PC-3 (cell line): ENCODE data around the gene AKAP13. TPM values are rescaled to one million over a fixed set of nuclear protein-coding genes. Genes with fewer than 3 reads are reported as not detected.

Experiments used
- ATAC-seq: fragments of 200-7000 bp; cut with Tn5 transposase; 2 replicates; pipeline ENCODE4 v1.9.1; 2020; ENCODE audit warnings: mild to moderate bottlenecking, moderate library complexity
- BruUV-seq: library from RNA; stranded (reverse); fragments of 400-500 nt; replicated peaks from 2 replicates; lab custom pipeline; 2021; lab: Mats Ljungman, UMichigan
- CTCF ChIA-PET: fragments of 300-600 bp; sonication (Branson Sonifier 250); formaldehyde crosslinking; loops from one replicate; lab custom pipeline; 2022; ENCODE audit warnings: antibody characterized with exemption; lab: Charles Lee
- POLR2A ChIA-PET: fragments of 300-600 bp; sonication (Branson Sonifier 250); formaldehyde crosslinking; loops from one replicate; lab custom pipeline; 2022; ENCODE audit warnings: antibody characterized with exemption; ENCODE audit not compliant: unreplicated experiment; lab: Charles Lee
- DNase-seq: peaks from one replicate; pipeline ENCODE4 v3.0.0-alpha.2; 2015
- H2AFZ ChIP-seq: fragments of 300-600 bp; sonication (generic); 2 replicates; pipeline ENCODE4 v1.6.0; 2016; ENCODE audit warnings: antibody characterized with exemption, low read length
- H3F3A ChIP-seq: fragments of 300-600 bp; sonication (generic); one replicate; pipeline ENCODE4 v1.6.0; 2017; ENCODE audit warnings: antibody characterized with exemption, low read length, control low read depth, mild to moderate bottlenecking; ENCODE audit not compliant: unreplicated experiment
- H3K27ac ChIP-seq: fragments of 300-600 bp; sonication (generic); 2 replicates; pipeline ENCODE4 v1.5.1; 2016; ENCODE audit warnings: mild to moderate bottlenecking, low read length
- H3K27me3 ChIP-seq: fragments of 300-600 bp; sonication (generic); 2 replicates; pipeline ENCODE4 v1.6.1; 2016; ENCODE audit warnings: low read length, mixed read lengths
- H3K36me3 ChIP-seq: fragments of 300-600 bp; sonication (generic); 2 replicates; pipeline ENCODE4 v1.6.1; 2016; ENCODE audit warnings: low read depth, mixed run types, low read length, mixed read lengths
- H3K4me1 ChIP-seq: fragments of 300-600 bp; sonication (generic); 2 replicates; pipeline ENCODE4 v1.5.1; 2016; ENCODE audit warnings: low read length; ENCODE audit not compliant: insufficient read depth
- H3K4me2 ChIP-seq: fragments of 300-600 bp; sonication (generic); 2 replicates; pipeline ENCODE4 v1.6.0; 2016; ENCODE audit warnings: low read length
- H3K4me3 ChIP-seq: fragments of 300-600 bp; sonication (generic); 2 replicates; pipeline ENCODE4 v1.5.1; 2016; ENCODE audit warnings: mild to moderate bottlenecking, low read length, mixed read lengths
- H3K79me2 ChIP-seq: fragments of 300-600 bp; sonication (generic); 2 replicates; pipeline ENCODE4 v1.6.1; 2017; ENCODE audit warnings: low read length, mixed read lengths
- H3K9ac ChIP-seq: fragments of 300-600 bp; sonication (generic); 2 replicates; pipeline ENCODE4 v1.6.0; 2016; ENCODE audit warnings: mild to moderate bottlenecking, low read length
- H3K9me2 ChIP-seq: fragments of 300-600 bp; sonication (generic); replicated peaks from 2 replicates; pipeline ENCODE4 v1.6.1; 2016; ENCODE audit warnings: mixed run types, low read length, mixed read lengths
- H3K9me3 ChIP-seq: fragments of 300-600 bp; sonication (generic); 2 replicates; pipeline ENCODE4 v1.6.1; 2016; ENCODE audit warnings: low read length, mixed read lengths
- H4K20me1 ChIP-seq: fragments of 300-600 bp; sonication (generic); 2 replicates; pipeline ENCODE4 v1.6.1; 2016; ENCODE audit warnings: low read length, mixed read lengths
- CTCF ChIP-seq: fragments of 300-600 bp; sonication (generic); conservative IDR thresholded peaks from 2 replicates; pipeline ENCODE4 v1.5.1; 2017; ENCODE audit warnings: antibody characterized with exemption, low read depth, mild to moderate bottlenecking, low read length
- EZH2 ChIP-seq: fragments of 300-600 bp; sonication (generic); IDR thresholded peaks from one replicate; pipeline ENCODE4 v1.6.1; 2017; ENCODE audit warnings: antibody characterized with exemption, mild to moderate bottlenecking, low read length; ENCODE audit not compliant: unreplicated experiment
- EZH2phosphoT487 ChIP-seq: fragments of 300-600 bp; sonication (generic); IDR thresholded peaks from 2 replicates; pipeline ENCODE4 v1.6.1; 2018; ENCODE audit warnings: mild to moderate bottlenecking, antibody characterized with exemption, low read length, borderline replicate concordance
- intact Hi-C: fragments of 100-400 bp; cut with micrococcal nuclease; formaldehyde crosslinking; loops from 2 replicates; pipeline ENCODE4 v1.9.0; 2023
- total RNA-seq: library from RNA; depleted of rRNA; stranded (reverse); fragments of >200 nt; gene quantifications from 2 replicates; pipeline ENCODE4 v1.2.3, GENCODE V29; 2014

The AKAP13 gene
- total RNA-seq, 1 experiment from 2014 or later: 36.8 TPM

GRCh38 chr15:85496551-85497171, 116.3 kb downstream of the AKAP13 start:
- Histone ChIP-seq H4K20me1 (no peaks in the 10 kb centered on the region), H3K27ac (no peak overlapping the region), H3K27me3 (no peaks in the 10 kb centered on the region), H2AFZ (no peak overlapping the region), H3K79me2 (peaks cover 66% of the 10 kb centered on the region), H3K9me2 (no peaks in the 10 kb centered on the region), H3K36me3 (no peaks in the 10 kb centered on the region), H3K4me1 (peaks cover 40% of the 10 kb centered on the region), H3F3A (peaks cover 3% of the 10 kb centered on the region), H3K4me3 (no peak overlapping the region), H3K9me3 (no peaks in the 10 kb centered on the region), H3K4me2 (no peak overlapping the region), H3K9ac (no peak overlapping the region)
- DNase-seq (no peak), ATAC-seq (no peak)
- BruUV-seq: no TSS peak
- intact Hi-C loops: no loop called here
- TF ChIP-seq EZH2phosphoT487: no peak
- no peak for TF ChIP-seq EZH2
- TF ChIP-seq CTCF: no peak
- ChIA-PET CTCF (no interaction called here), POLR2A (interaction anchor here (0.6 kb wide), 1 partner anchor 29 kb away, joined by 4 read pairs; no protein-coding TSS in a partner anchor)

- H3K4me2 ChIP-seq: no peak overlapping the region
- no peaks in the 10 kb centered on the region for H3K9me2 ChIP-seq
- BruUV-seq: no TSS peak
- H2AFZ ChIP-seq: no peak overlapping the region
- peaks cover 40% of the 10 kb centered on the region for H3K4me1 ChIP-seq
- H3K79me2 ChIP-seq: peaks cover 66% of the 10 kb centered on the region
- TF ChIP-seq EZH2phosphoT487 (no peak), EZH2 (no peak), CTCF (no peak)
- H3K36me3 ChIP-seq: no peaks in the 10 kb centered on the region
- no peaks in the 10 kb centered on the region for H3K27me3 ChIP-seq
- DNase-seq (no peak), ATAC-seq (no peak)
- no peaks in the 10 kb centered on the region for H3K9me3 ChIP-seq
- H3K27ac ChIP-seq: no peak overlapping the region
- H4K20me1 ChIP-seq: no peaks in the 10 kb centered on the region
- no peak overlapping the region for H3K4me3 ChIP-seq
- no peak overlapping the region for H3K9ac ChIP-seq
- peaks cover 3% of the 10 kb centered on the region for H3F3A ChIP-seq
- intact Hi-C loops: no loop called here
- CTCF ChIA-PET: no interaction called here
- POLR2A ChIA-PET: no interaction called here
Observed at GRCh38 chr15:85497172-85497569, 116.8 kb downstream of the AKAP13 start.

- Histone ChIP-seq H3K27me3 (no peaks in the 10 kb centered on the region), H4K20me1 (no peaks in the 10 kb centered on the region), H3K4me3 (no peak overlapping the region), H3K4me2 (no peak overlapping the region), H2AFZ (no peak overlapping the region), H3K9me3 (no peaks in the 10 kb centered on the region), H3K4me1 (peaks cover 35% of the 10 kb centered on the region), H3K27ac (no peak overlapping the region), H3K9ac (no peak overlapping the region), H3F3A (peaks cover 3% of the 10 kb centered on the region), H3K36me3 (no peaks in the 10 kb centered on the region), H3K79me2 (peaks cover 70% of the 10 kb centered on the region), H3K9me2 (no peaks in the 10 kb centered on the region)
- no TSS peak for BruUV-seq
- TF ChIP-seq CTCF (no peak), EZH2phosphoT487 (no peak), EZH2 (no peak)
- intact Hi-C loops: no loop called here
- ChIA-PET POLR2A (no interaction called here), CTCF (no interaction called here)
- ATAC-seq: no peak
- DNase-seq: no peak
Observed at GRCh38 chr15:85498471-85498870, 118.1 kb downstream of the AKAP13 start.
